Heart right ventricle (tissue), 16 donors: Measurements from ENCODE around the gene PLXNB3. TPM values are rescaled to one million over a fixed set of nuclear protein-coding genes. Genes with fewer than 3 reads are reported as not detected.
"Not testable (repeated sequence)": the region's sequence is repeated elsewhere in the genome, so short reads cannot be mapped to it uniquely, and the experiment has no call there.

Experiments used
- ATAC-seq, 8 donors: fragments of 200-7000 bp; cut with Tn5 transposase; one replicate each; pipeline ENCODE4 v1.9.1; 2020; ENCODE audit warnings: mild to moderate bottlenecking in 8 of 8, moderate library complexity in 8 of 8, moderate number of reproducible peaks in 1 of 8
- DNase-seq, 2 donors: peaks; one replicate each; pipeline ENCODE4 v3.0.0-alpha.2; 2020
- H3K27ac ChIP-seq, 10 donors: fragments of 200-600 bp; sonication (generic) in 2 of 10; one replicate each; pipeline versions ENCODE4 v1.5.0 to v1.8.0; 2020 to 2022; ENCODE audit warnings: mild to moderate bottlenecking in 3 of 10
- H3K27me3 ChIP-seq, 7 donors: fragments of 200-600 bp; one replicate each; pipeline ENCODE4 v1.8.0; 2021 to 2022; ENCODE audit warnings: mild to moderate bottlenecking in 2 of 7
- H3K36me3 ChIP-seq, 9 donors: fragments of 200-600 bp; sonication (generic) in 1 of 9; one replicate each; pipeline versions ENCODE4 v1.5.0 to v1.8.0; 2020 to 2022; ENCODE audit warnings: mild to moderate bottlenecking in 2 of 9
- H3K4me1 ChIP-seq, 9 donors: fragments of 200-600 bp; sonication (generic) in 1 of 9; one replicate each; pipeline versions ENCODE4 v1.5.0 to v1.8.0; 2020 to 2022; ENCODE audit warnings: mild to moderate bottlenecking in 4 of 9
- H3K4me3 ChIP-seq, 10 donors: fragments of 200-600 bp; sonication (generic) in 2 of 10; one replicate each; pipeline versions ENCODE4 v1.5.0 to v1.8.0; 2020 to 2022; ENCODE audit warnings: mild to moderate bottlenecking in 7 of 10, moderate library complexity in 2 of 10
- H3K9me3 ChIP-seq, 11 donors: fragments of 200-600 bp in 10 of 11; sonication (generic) in 2 of 11; one replicate each; pipeline versions ENCODE4 v1.5.0 to v1.8.0; 2013 to 2022; ENCODE audit warnings: mild to moderate bottlenecking in 2 of 11, control low read depth in 1 of 11, moderate library complexity in 1 of 11
- CTCF ChIP-seq, 9 donors: fragments of 200-600 bp; sonication (generic) in 2 of 9; IDR thresholded peaks; one replicate each; pipeline versions ENCODE4 v1.5.0 to v1.8.0; 2021 to 2022; ENCODE audit warnings: antibody characterized with exemption in 9 of 9, mild to moderate bottlenecking in 5 of 9, moderate library complexity in 1 of 9
- WGBS, 2 donors: extraction: QIAGEN DNeasy Blood & Tissue Kit; methylation state at CpG; one replicate each; pipeline ENCODE4 v1.1.7; 2013; ENCODE audit warnings: inconsistent platforms in 1 of 2; 5-methylcytosine and 5-hydroxymethylcytosine counted together
- intact Hi-C, 10 donors: fragments of 100-400 bp; cut with DNase I; formaldehyde crosslinking; loops; one replicate each; pipeline versions ENCODE4 v1.11.1 to v1.14.2; 2022
- polyA plus RNA-seq, 2 donors: library from polyadenylated mRNA; stranded (reverse); fragments of 200-250 nt; gene quantifications; one replicate each; pipeline ENCODE4 v1.2.3, GENCODE V29; 2013
- total RNA-seq, 10 donors: library from RNA; stranded (reverse); fragmentation: NEBNext Ultra II Directional in 3 of 10; extraction: Animal tissue kit (Norgen Biotek cat#: 25700) in 3 of 10; gene quantifications; one replicate each; pipeline versions ENCODE4 v1.2.1 to v1.2.4, GENCODE V29; 2021 to 2023
- donor health status: Arrhythmogenic right ventricular cardiomyopathy.
- donor health status: ischemic (EF 13 %, LVEDD 7.1; RV severe dilation, severe dysfunction).
- donor health status: healthy with polysubstance abuse.
- donor health status: DM: no; HTN: yes; CAD: no.
- donor health status: DM: no; HTN: no; CAD: no.
- donor health status: ischemic (EF 25% LVEDD 6.9; RV normal size, moderate dysfunction).
- donor health status: ischemic (EF 25% LVEDD 5.7; RV mildly dilated, moderate dysfunction).
- donor health status: healthy.
- donor health status: DM: yes; HTN: yes; CAD: no.
- donor health status: Ischemic cardiomyopathy.
- donor health status: ischemic (EF 35%, LVEDD 5.7; RV mildly dilated, moderate dysfunction).
- donor health status: nonischemic (EF 11% LVEDD 7.7; RV severe dilation, severe dysfunction).
- donor health status: DM: yes; HTN: yes; CAD: no.
- donor health status: PGD.
- donor health status: ischemic (EF 29% LVEDD 5.4; RV normal size, mild dysfunction).
- donor health status: nonischemic (EF 23%, LVEDD 6.1; RV moderate dilation, normal function).

Gene PLXNB3
- total and polyA plus RNA-seq, 12 donors, result 1.1 to 8.1 (median 4.3) TPM

GRCh38 chrX:153744210-153745066, 19.6 kb upstream of the PLXNB3 start:
- intact Hi-C loops, result no loop called here
- ATAC-seq, result peak in 1 of 8 donors; percentile 25
- peak overlapping the region in 1 of 10 donors; percentile 17 for H3K4me3 ChIP-seq

GRCh38 chrX:153745067-153745433, 19.0 kb upstream of the PLXNB3 start:
- DNase-seq, intact Hi-C loops, ATAC-seq, H3K27ac ChIP-seq, H3K9me3 ChIP-seq, H3K4me3 ChIP-seq, H3K4me1 ChIP-seq: not testable (repeated sequence)
- H3K36me3 ChIP-seq, result peaks cover 0 to 11% (median 0%) of the 10 kb centered on the region in 9 donors
- WGBS, 2 donors, result 25 to 26% methylated on average over 10 of the region's 12 CpGs
- peaks cover 0 to 34% (median 0%) of the 10 kb centered on the region in 7 donors for H3K27me3 ChIP-seq

More at GRCh38 chrX:153744210-153745066, 19.6 kb upstream of the PLXNB3 start:
- no peak for DNase-seq
- peaks cover 0 to 6% (median 0%) of the 10 kb centered on the region in 9 donors for H3K4me1 ChIP-seq
- 13 to 14% methylated on average over 23 to 38 of the region's 38 CpGs for WGBS, 2 donors
- TF ChIP-seq CTCF (IDR thresholded peaks at IDR 0.05), result peak in 7 of 9 donors; percentile 12 to 28 (median 25)
- H3K36me3 ChIP-seq, result peaks cover 0 to 12% (median 0%) of the 10 kb centered on the region in 9 donors
- H3K9me3 ChIP-seq, result no peaks in the 10 kb centered on the region
- H3K27ac ChIP-seq, result no peak overlapping the region
- H3K27me3 ChIP-seq, result peaks cover 0 to 32% (median 0%) of the 10 kb centered on the region in 7 donors

DNA sequence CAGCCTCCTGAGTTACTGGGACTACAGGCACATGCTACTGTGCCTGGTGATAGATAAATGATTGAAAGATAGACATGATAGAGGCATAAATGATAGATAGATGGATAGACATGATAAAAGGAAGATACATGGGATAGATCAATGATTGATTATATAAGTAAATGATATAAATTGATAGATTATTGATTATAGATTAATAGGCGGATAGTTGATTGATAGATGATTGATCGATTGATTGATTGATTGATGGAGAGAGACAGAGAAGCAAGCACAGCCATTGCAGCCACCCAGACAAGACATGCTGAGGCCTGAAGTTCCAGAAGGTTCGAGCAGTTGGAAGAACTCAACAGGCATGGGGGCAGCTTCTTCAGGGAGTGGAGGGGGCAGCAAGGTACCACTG, 17.7 kb upstream of the PLXNB3 start:
- TF ChIP-seq CTCF (IDR thresholded peaks at IDR 0.05), result no peak
- H3K9me3 ChIP-seq, result no peaks in the 10 kb centered on the region
- no peak overlapping the region for H3K4me3 ChIP-seq
- no peak overlapping the region for H3K27ac ChIP-seq
- peaks cover 0 to 6% (median 0%) of the 10 kb centered on the region in 9 donors for H3K4me1 ChIP-seq
- WGBS, 2 donors, result 83 to 88% methylated on average over 3 of the region's 3 CpGs
- no peaks in the 10 kb centered on the region for H3K36me3 ChIP-seq
- peaks cover 0 to 34% (median 0%) of the 10 kb centered on the region in 7 donors for H3K27me3 ChIP-seq
- DNase-seq (no peak), ATAC-seq (no peak)
- intact Hi-C loops, result no loop called here

GRCh38 chrX:153746991-153747390, 17.1 kb upstream of the PLXNB3 start:
- not testable (repeated sequence) for H3K9me3 ChIP-seq

GRCh38 chrX:153749017-153749416, 15.0 kb upstream of the PLXNB3 start:
- H3K4me1 ChIP-seq, DNase-seq, H3K9me3 ChIP-seq, ATAC-seq, H3K36me3 ChIP-seq, H3K4me3 ChIP-seq, H3K27ac ChIP-seq, intact Hi-C loops: not testable (repeated sequence)
- peaks cover 0 to 41% (median 0%) of the 10 kb centered on the region in 7 donors for H3K27me3 ChIP-seq
- 88 to 92% methylated on average over 4 to 7 of the region's 7 CpGs for WGBS, 2 donors

More at GRCh38 chrX:153746991-153747390, 17.1 kb upstream of the PLXNB3 start:
- H3K4me1 ChIP-seq, H3K4me3 ChIP-seq, ATAC-seq, DNase-seq, H3K27ac ChIP-seq, H3K36me3 ChIP-seq, intact Hi-C loops: not testable (repeated sequence)
- peaks cover 0 to 40% (median 0%) of the 10 kb centered on the region in 7 donors for H3K27me3 ChIP-seq
- WGBS, 2 donors, result 78 to 90% methylated on average over 6 of the region's 6 CpGs
